ENCODE data around the gene DKC1.

GRCh38 chrX:154720067-154720466 lies 42.6 kb upstream of the DKC1 start:
- TF ChIP-seq CTCF (conservative IDR thresholded peaks at IDR 0.05 in 1 of 2, IDR thresholded peaks at IDR 0.05 in 1 of 2; ENCODE audit: extremely low read depth in 1 of 2, insufficient read depth in 1 of 2, low read depth in 1 of 2, low read length in 2 of 2), result no peak
- no peak for TF ChIP-seq EZH2 (IDR thresholded peaks at IDR 0.05; ENCODE audit: borderline replicate concordance, low read length)

Measured in mammary epithelial cell (primary cell).